ENCODE results near the gene IPO4. TPM values are rescaled to one million over a fixed set of nuclear protein-coding genes. Genes with fewer than 3 reads are reported as not detected.

Gene IPO4
- total and polyA plus RNA-seq, 2 donors (not counting 1 experiment from before 2014, with no cell fraction given): 12.4 to 25.3 TPM

DNA sequence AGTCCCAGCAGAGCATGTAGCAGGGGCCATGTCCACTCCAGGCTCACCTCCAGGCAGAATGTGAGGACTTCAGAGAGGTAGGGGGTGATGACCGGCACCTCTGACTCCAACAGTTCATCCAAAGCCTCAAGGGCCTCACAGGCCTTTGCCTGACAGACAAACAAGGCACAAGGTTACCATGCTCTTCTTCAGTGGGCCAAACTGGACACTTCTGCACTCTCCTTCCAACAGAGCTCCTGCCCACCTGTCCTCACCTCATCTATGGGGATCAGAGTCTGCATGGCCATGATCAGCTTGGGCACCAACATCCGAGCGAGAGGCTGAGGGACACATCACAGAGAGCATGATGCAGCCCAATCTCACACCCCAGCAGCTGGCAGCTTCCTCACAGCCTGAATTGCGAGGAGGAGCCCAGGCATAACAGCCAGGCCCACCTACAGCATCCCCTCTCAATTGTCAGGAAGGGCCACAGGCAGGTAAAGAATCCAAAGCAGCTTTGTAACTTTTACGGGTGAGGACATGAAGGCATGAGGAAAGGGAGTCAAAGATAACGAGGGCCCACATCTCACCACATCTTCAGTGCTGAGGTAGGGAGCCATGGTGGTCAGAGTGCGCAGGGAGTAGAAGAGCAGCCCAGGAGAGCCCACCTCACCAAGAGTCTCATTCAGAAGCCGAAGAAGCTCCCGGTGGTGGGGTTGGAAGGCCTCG, 1.6 kb downstream of the IPO4 start:
- Histone ChIP-seq H3K4me2 (ENCODE audit: extremely low read depth, insufficient read depth, low read length) (no peak overlapping the region), H3K27ac (ENCODE audit: insufficient read depth, low read length) (no peak overlapping the region), H3K27me3 (ENCODE audit: control insufficient read depth, insufficient read depth, low read length) (no peaks in the 10 kb centered on the region), H3K4me3 (replicated peaks in 1 of 4; ENCODE audit: control extremely low read depth in 1 of 4, insufficient read depth in 1 of 4, low read depth in 3 of 4, low read length in 4 of 4) (peak overlapping the region in 1 of 4 experiments; percentile 84), H3K9me3 (ENCODE audit: control insufficient read depth, insufficient read depth, low read depth, low read length) (no peaks in the 10 kb centered on the region), H3K79me2 (ENCODE audit: control insufficient read depth, insufficient read depth, low read length) (peaks cover 7% of the 10 kb centered on the region), H4K20me1 (ENCODE audit: control insufficient read depth, extremely low read depth, insufficient read depth, low read length) (no peaks in the 10 kb centered on the region), H2AFZ (ENCODE audit: low read length) (no peak overlapping the region), H3K9ac (ENCODE audit: insufficient read depth, low read length) (no peak overlapping the region), H3K4me1 (ENCODE audit: control insufficient read depth, extremely low read depth, insufficient read depth, low read length) (peaks cover 4% of the 10 kb centered on the region), H3K36me3 (ENCODE audit: control insufficient read depth, insufficient read depth, low read length) (peaks cover 25% of the 10 kb centered on the region)
- TF ChIP-seq, protein P1, sequence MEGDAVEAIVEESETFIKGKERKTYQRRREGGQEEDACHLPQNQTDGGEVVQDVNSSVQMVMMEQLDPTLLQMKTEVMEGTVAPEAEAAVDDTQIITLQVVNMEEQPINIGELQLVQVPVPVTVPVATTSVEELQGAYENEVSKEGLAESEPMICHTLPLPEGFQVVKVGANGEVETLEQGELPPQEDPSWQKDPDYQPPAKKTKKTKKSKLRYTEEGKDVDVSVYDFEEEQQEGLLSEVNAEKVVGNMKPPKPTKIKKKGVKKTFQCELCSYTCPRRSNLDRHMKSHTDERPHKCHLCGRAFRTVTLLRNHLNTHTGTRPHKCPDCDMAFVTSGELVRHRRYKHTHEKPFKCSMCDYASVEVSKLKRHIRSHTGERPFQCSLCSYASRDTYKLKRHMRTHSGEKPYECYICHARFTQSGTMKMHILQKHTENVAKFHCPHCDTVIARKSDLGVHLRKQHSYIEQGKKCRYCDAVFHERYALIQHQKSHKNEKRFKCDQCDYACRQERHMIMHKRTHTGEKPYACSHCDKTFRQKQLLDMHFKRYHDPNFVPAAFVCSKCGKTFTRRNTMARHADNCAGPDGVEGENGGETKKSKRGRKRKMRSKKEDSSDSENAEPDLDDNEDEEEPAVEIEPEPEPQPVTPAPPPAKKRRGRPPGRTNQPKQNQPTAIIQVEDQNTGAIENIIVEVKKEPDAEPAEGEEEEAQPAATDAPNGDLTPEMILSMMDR (conservative IDR thresholded peaks at IDR 0.05 in 1 of 2, IDR thresholded peaks at IDR 0.05 in 1 of 2; ENCODE audit: low read depth in 1 of 2, low read length in 2 of 2): no peak
- no peak for TF ChIP-seq EZH2 (IDR thresholded peaks at IDR 0.05; ENCODE audit: low read length, missing control alignments)
- DNase-seq (ENCODE audit: low read depth in 2 of 2): no peak

DNA sequence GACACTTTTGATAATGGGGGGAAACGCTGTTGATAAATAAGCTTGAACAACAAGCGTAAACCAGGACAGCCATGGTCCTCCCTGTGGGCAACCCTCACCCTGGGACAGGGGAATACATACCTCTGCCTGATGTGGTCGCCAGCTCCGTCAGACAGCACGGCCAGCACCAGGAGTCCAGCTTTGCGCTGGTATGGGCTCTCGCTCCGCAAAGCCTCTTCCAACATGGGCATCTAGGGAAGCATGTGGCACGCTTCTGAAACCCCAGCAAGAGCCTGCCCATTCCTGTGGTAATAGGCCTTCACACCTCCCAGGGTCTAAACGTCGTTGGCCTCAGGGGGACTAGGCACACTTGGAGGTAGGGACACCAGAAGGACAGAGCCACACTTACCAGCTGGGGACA, 2.9 kb downstream of the IPO4 start:
- Histone ChIP-seq H3K9me3 (ENCODE audit: control insufficient read depth, insufficient read depth, low read depth, low read length) (no peaks in the 10 kb centered on the region), H4K20me1 (ENCODE audit: control insufficient read depth, extremely low read depth, insufficient read depth, low read length) (no peaks in the 10 kb centered on the region), H3K4me1 (ENCODE audit: control insufficient read depth, extremely low read depth, insufficient read depth, low read length) (peaks cover 4% of the 10 kb centered on the region), H3K27me3 (ENCODE audit: control insufficient read depth, insufficient read depth, low read length) (no peaks in the 10 kb centered on the region), H3K4me2 (ENCODE audit: extremely low read depth, insufficient read depth, low read length) (no peak overlapping the region), H3K36me3 (ENCODE audit: control insufficient read depth, insufficient read depth, low read length) (peaks cover 32% of the 10 kb centered on the region), H3K79me2 (ENCODE audit: control insufficient read depth, insufficient read depth, low read length) (peaks cover 7% of the 10 kb centered on the region), H2AFZ (ENCODE audit: low read length) (no peak overlapping the region), H3K4me3 (replicated peaks in 1 of 4; ENCODE audit: control extremely low read depth in 1 of 4, insufficient read depth in 1 of 4, low read depth in 3 of 4, low read length in 4 of 4) (no peak overlapping the region), H3K27ac (ENCODE audit: insufficient read depth, low read length) (no peak overlapping the region), H3K9ac (ENCODE audit: insufficient read depth, low read length) (no peak overlapping the region)
- no peak for TF ChIP-seq EZH2 (IDR thresholded peaks at IDR 0.05; ENCODE audit: low read length, missing control alignments)
- TF ChIP-seq, protein P1 (conservative IDR thresholded peaks at IDR 0.05 in 1 of 2, IDR thresholded peaks at IDR 0.05 in 1 of 2; ENCODE audit: low read depth in 1 of 2, low read length in 2 of 2): no peak
- no peak for DNase-seq (ENCODE audit: low read depth in 2 of 2)

DNA sequence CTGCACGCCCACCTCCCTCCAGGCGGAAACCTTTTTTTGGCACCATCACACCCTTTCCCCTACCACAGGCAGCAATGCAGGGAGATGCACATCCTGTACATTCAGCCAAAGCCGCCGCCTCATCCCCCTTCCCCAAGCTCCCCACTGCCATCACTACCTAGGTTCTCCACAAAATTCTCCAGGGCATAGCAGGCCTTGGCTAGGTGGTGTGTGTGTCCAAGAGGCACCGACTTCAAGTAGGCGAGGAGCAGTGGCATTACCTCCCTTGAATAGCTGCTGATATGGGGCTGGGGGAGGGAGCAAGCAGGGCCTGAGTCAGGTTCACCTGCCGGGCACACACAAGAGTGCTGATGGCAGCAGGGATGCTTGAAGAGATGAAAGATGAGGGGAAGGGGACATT, 3.6 kb downstream of the IPO4 start:
- Histone ChIP-seq H3K27ac (ENCODE audit: insufficient read depth, low read length) (no peak overlapping the region), H4K20me1 (ENCODE audit: control insufficient read depth, extremely low read depth, insufficient read depth, low read length) (no peaks in the 10 kb centered on the region), H3K4me1 (ENCODE audit: control insufficient read depth, extremely low read depth, insufficient read depth, low read length) (peaks cover 4% of the 10 kb centered on the region), H3K79me2 (ENCODE audit: control insufficient read depth, insufficient read depth, low read length) (peaks cover 7% of the 10 kb centered on the region), H3K4me2 (ENCODE audit: extremely low read depth, insufficient read depth, low read length) (no peak overlapping the region), H3K9me3 (ENCODE audit: control insufficient read depth, insufficient read depth, low read depth, low read length) (no peaks in the 10 kb centered on the region), H3K36me3 (ENCODE audit: control insufficient read depth, insufficient read depth, low read length) (peaks cover 30% of the 10 kb centered on the region), H2AFZ (ENCODE audit: low read length) (no peak overlapping the region), H3K4me3 (replicated peaks in 1 of 4; ENCODE audit: control extremely low read depth in 1 of 4, insufficient read depth in 1 of 4, low read depth in 3 of 4, low read length in 4 of 4) (no peak overlapping the region), H3K27me3 (ENCODE audit: control insufficient read depth, insufficient read depth, low read length) (no peaks in the 10 kb centered on the region), H3K9ac (ENCODE audit: insufficient read depth, low read length) (no peak overlapping the region)
- DNase-seq (ENCODE audit: low read depth in 2 of 2): no peak
- TF ChIP-seq, protein P1 (conservative IDR thresholded peaks at IDR 0.05 in 1 of 2, IDR thresholded peaks at IDR 0.05 in 1 of 2; ENCODE audit: low read depth in 1 of 2, low read length in 2 of 2): no peak
- TF ChIP-seq EZH2 (IDR thresholded peaks at IDR 0.05; ENCODE audit: low read length, missing control alignments): no peak

All from fibroblast of lung (primary cell).